Neutrophil (primary cell): Measurements from ENCODE around the gene RXFP3.

Source experiments
- H3K27ac ChIP-seq: fragments of 200-600 bp; sonication (generic); 2 replicates; pipeline ENCODE4 v1.5.1; 2016; ENCODE audit warnings: mild to moderate bottlenecking, moderate library complexity
- H3K27me3 ChIP-seq: fragments of 200-600 bp; sonication (generic); 2 replicates; pipeline ENCODE4 v1.6.0; 2016; ENCODE audit warnings: mild to moderate bottlenecking
- H3K36me3 ChIP-seq: fragments of 200-600 bp; sonication (generic); 2 replicates; pipeline ENCODE4 v1.5.1; 2017
- H3K4me1 ChIP-seq, 2 experiments: fragments of 200-600 bp in 1 of 2; sonication (generic) in 1 of 2; 1 replicate in 1 of 2; 2 replicates in 1 of 2; pipeline versions ENCODE4 v1.5.1 to v1.6.1; 2013 to 2016; ENCODE audit warnings: low read depth in 1 of 2, low read length in 1 of 2, mild to moderate bottlenecking in 1 of 2, moderate library complexity in 1 of 2; ENCODE audit not compliant: control insufficient read depth in 1 of 2, insufficient read depth in 1 of 2
- H3K4me3 ChIP-seq, 2 experiments: fragments of 200-600 bp in 1 of 2; sonication (generic) in 1 of 2; 1 replicate in 1 of 2; 2 replicates in 1 of 2; pipeline ENCODE4 v1.5.1; 2013 to 2016; ENCODE audit warnings: low read depth in 1 of 2, low read length in 1 of 2, mild to moderate bottlenecking in 1 of 2, moderate library complexity in 1 of 2
- H3K9me3 ChIP-seq: fragments of 200-600 bp; sonication (generic); 2 replicates; pipeline ENCODE4 v1.5.1; 2016
- TF ChIP-seq, protein P1 (sequence below): fragments of 200-600 bp; sonication (generic); IDR thresholded peaks from 2 replicates; pipeline ENCODE4 v1.5.1; 2016; ENCODE audit warnings: antibody characterized with exemption

Gene RXFP3

DNA sequence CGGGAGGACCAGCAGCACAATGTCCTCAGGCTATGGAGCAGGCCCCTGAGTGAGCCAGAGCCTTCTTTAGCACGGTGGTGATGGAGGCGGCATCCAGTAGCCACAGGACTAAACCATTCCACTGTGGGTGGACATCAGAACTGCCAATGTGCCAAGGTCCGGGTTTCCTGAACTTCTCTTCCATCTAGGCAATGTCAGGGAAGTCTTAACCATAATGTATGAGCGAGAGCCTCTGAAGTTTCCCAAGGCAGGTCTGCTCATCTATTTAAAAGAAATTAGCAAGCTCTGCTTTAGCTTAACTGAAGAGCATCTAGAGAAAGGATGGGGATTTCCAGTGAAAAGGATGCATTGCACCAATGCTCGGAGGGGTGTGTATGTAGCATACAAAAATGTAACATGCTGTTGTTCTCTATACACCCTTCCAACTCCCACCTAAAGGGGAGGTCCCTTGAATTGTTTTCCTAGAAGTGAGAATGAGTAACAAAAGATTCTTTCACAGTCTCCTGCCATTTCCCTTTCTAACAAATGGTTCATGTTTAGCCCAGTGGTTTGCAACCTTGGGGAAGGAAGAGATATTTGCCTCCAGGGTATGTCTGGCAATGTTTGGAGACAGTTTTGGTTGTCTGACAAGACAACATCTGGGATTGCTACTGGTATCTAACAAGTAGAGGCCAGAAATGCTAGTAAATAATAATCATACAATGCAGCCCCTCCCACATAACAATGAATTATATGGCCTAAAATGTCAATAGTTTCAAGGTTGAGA lies 6.1 kb upstream of the RXFP3 start:
- H3K27me3 ChIP-seq, result peaks cover 27% of the 10 kb centered on the region
- no peak overlapping the region for H3K4me3 ChIP-seq
- no peak overlapping the region for H3K27ac ChIP-seq
- no peaks in the 10 kb centered on the region for H3K36me3 ChIP-seq
- no peaks in the 10 kb centered on the region for H3K4me1 ChIP-seq
- no peaks in the 10 kb centered on the region for H3K9me3 ChIP-seq
- TF ChIP-seq, protein P1, sequence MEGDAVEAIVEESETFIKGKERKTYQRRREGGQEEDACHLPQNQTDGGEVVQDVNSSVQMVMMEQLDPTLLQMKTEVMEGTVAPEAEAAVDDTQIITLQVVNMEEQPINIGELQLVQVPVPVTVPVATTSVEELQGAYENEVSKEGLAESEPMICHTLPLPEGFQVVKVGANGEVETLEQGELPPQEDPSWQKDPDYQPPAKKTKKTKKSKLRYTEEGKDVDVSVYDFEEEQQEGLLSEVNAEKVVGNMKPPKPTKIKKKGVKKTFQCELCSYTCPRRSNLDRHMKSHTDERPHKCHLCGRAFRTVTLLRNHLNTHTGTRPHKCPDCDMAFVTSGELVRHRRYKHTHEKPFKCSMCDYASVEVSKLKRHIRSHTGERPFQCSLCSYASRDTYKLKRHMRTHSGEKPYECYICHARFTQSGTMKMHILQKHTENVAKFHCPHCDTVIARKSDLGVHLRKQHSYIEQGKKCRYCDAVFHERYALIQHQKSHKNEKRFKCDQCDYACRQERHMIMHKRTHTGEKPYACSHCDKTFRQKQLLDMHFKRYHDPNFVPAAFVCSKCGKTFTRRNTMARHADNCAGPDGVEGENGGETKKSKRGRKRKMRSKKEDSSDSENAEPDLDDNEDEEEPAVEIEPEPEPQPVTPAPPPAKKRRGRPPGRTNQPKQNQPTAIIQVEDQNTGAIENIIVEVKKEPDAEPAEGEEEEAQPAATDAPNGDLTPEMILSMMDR, result no peak

- H3K4me3 ChIP-seq, result no peak overlapping the region
- H3K27me3 ChIP-seq, result peaks cover 38% of the 10 kb centered on the region
- TF ChIP-seq, protein P1, result no peak
- H3K4me1 ChIP-seq, result no peaks in the 10 kb centered on the region
- H3K27ac ChIP-seq, result no peak overlapping the region
- H3K36me3 ChIP-seq, result no peaks in the 10 kb centered on the region
- no peaks in the 10 kb centered on the region for H3K9me3 ChIP-seq
These were observed 5.0 kb upstream of the RXFP3 start for GRCh38 chr5:33931136-33931535.

- Histone ChIP-seq H3K4me3 (no peak overlapping the region), H3K9me3 (no peaks in the 10 kb centered on the region), H3K36me3 (no peaks in the 10 kb centered on the region), H3K27me3 (peaks cover 64% of the 10 kb centered on the region), H3K4me1 (peaks cover 0 to 7% of the 10 kb centered on the region in 2 experiments), H3K27ac (no peak overlapping the region)
- TF ChIP-seq, protein P1, result no peak
These were observed 2.4 kb upstream of the RXFP3 start for GRCh38 chr5:33933723-33934169.

GRCh38 chr5:33934176-33934575 lies 2.0 kb upstream of the RXFP3 start:
- TF ChIP-seq, protein P1, result no peak
- H3K4me3 ChIP-seq, result no peak overlapping the region
- no peaks in the 10 kb centered on the region for H3K9me3 ChIP-seq
- H3K27ac ChIP-seq, result no peak overlapping the region
- H3K27me3 ChIP-seq, result peaks cover 68% of the 10 kb centered on the region
- no peaks in the 10 kb centered on the region for H3K36me3 ChIP-seq
- peaks cover 0 to 7% of the 10 kb centered on the region in 2 experiments for H3K4me1 ChIP-seq

DNA sequence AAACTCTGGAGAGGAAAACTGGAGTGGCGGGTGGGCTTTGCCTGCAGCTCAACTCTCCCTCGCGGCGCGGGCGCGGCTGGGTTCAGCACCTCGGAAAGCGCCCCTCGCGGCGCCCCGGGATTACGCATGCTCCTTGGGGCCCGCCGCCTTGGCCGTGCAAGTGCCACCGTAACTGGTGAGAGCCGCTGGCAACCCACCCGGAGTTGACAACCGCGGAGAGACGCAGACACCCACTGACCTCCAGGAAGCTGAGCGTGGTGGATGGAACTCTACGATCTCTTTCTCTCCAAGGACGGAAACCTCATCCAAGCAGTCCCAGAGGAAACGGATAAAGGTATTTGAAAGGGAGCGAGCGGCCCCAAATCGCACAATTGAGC lies 194 bp upstream of the RXFP3 start:
- H3K9me3 ChIP-seq, result no peaks in the 10 kb centered on the region
- peaks cover 86% of the 10 kb centered on the region for H3K27me3 ChIP-seq
- no peak overlapping the region for H3K4me3 ChIP-seq
- TF ChIP-seq, protein P1, result no peak
- H3K27ac ChIP-seq, result no peak overlapping the region
- peaks cover 0 to 7% of the 10 kb centered on the region in 2 experiments for H3K4me1 ChIP-seq
- H3K36me3 ChIP-seq, result no peaks in the 10 kb centered on the region
